Retinal pigment epithelial cell (primary cell): Measurements from ENCODE around the gene AKAP6.

Experiments
- DNase-seq: peaks from one replicate; pipeline ENCODE4 v3.0.0-alpha.2; 2010; ENCODE audit warnings: low read depth
- H3K4me3 ChIP-seq: 2 replicates; pipeline ENCODE4 v1.5.1; 2011; ENCODE audit warnings: mild to moderate bottlenecking, low read length, control low read depth, moderate library complexity
- TF ChIP-seq, protein P1 (sequence below): conservative IDR thresholded peaks from 2 replicates; pipeline ENCODE4 v1.5.1; 2011; ENCODE audit warnings: low read depth, low read length, control low read depth, inconsistent platforms

AKAP6 gene

DNA sequence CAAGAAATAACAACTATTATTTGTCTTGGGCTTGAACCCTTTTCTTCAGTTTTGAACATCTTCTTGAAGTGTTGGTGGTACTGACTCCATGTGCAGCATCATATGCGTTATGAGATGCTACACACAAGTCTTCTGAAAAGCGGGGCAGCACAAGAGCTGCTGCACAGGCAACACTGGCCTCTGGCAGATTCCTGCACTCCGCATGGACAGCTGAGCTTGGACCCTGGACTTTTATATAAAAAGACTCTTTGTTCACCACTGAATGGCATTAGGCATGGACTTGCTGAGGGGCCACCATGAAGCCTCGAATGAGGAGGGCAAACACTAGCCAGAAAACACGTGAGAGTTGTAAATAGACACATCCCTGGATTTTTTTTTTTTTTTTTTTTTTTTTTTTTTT lies 398.7 kb downstream of the AKAP6 start:
- H3K4me3 ChIP-seq, result no peak overlapping the region
- TF ChIP-seq, protein P1, sequence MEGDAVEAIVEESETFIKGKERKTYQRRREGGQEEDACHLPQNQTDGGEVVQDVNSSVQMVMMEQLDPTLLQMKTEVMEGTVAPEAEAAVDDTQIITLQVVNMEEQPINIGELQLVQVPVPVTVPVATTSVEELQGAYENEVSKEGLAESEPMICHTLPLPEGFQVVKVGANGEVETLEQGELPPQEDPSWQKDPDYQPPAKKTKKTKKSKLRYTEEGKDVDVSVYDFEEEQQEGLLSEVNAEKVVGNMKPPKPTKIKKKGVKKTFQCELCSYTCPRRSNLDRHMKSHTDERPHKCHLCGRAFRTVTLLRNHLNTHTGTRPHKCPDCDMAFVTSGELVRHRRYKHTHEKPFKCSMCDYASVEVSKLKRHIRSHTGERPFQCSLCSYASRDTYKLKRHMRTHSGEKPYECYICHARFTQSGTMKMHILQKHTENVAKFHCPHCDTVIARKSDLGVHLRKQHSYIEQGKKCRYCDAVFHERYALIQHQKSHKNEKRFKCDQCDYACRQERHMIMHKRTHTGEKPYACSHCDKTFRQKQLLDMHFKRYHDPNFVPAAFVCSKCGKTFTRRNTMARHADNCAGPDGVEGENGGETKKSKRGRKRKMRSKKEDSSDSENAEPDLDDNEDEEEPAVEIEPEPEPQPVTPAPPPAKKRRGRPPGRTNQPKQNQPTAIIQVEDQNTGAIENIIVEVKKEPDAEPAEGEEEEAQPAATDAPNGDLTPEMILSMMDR, result no peak
- DNase-seq, result no peak

DNA sequence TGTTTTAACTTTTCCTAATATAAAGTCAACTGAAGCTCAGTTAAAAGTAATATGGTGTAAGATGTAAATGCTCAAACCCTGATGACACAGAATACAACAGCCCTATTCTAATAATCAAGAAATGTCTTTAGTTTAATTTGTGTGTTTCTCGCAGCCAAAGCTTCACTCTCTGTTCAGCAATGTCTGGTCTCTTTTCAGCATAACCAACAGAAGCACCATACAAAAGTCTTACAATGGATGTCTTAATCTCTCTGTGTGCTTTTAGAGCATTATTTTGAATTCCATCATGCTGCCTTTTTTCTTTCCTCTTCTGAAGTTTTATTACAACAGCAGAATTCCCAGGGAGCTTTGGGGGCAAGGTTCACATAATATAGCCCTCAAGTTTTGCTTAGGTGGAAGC lies 399.4 kb downstream of the AKAP6 start:
- DNase-seq, result no peak
- TF ChIP-seq, protein P1, result no peak
- H3K4me3 ChIP-seq, result no peak overlapping the region

DNA sequence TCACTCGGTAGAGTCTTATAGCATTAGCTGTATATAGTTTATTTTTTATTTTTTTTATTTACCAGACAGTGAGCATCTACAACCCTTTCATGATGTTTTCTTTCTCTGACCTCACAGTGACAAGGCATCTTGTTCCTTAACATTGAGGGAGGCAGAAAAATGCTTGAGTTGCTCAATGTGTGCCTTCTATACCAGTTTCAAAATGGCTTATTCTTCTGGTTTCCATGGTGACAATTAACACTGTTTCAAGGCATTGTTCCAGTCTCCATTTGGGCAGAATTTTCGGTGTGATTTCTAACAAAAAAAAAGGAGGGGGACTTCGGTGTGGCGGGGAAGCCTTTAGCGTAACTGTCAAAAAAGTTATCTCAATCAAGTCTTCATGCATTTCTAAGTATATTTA lies 399.9 kb downstream of the AKAP6 start:
- no peak overlapping the region for H3K4me3 ChIP-seq
- TF ChIP-seq, protein P1, result no peak
- DNase-seq, result no peak

DNA sequence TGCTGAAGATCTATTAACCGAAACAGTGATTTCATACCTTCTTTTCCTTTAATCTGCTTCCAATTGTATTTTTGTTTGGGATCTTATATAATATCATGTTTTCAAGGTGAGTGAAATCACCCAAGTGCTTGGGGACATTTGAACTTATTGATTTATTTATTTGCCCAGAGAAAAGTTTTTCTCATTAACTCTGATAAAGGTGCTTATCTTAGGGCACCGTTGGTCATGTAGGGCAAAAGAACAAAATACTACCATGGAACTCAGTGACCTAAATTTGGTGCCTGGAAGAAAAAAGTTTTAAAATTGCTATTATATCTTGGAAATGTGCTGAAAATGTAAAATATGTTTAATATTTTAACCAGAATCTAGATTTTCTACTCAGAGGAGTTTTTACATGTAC lies 402.2 kb downstream of the AKAP6 start:
- H3K4me3 ChIP-seq, result no peak overlapping the region
- no peak for DNase-seq
- TF ChIP-seq, protein P1, result no peak

DNA sequence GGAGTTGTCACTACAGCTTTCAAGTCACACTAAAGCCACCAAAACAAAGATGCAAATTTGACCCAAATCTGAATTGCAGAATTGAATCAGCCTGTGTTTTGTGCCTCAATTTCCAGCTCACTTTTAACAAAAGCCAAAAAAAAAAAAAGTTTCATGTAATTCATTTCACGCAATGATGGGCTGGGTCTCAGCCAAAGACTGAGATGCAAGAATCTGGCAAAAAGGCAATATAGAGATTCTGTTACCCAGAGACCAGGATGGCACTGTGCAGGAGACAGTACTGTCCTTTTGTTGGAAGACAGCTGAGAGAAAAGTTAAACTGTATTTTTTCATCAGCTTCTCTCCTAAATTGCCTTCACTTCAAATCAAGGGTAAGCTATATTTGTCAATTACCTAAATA lies 403.9 kb downstream of the AKAP6 start:
- DNase-seq, result no peak
- no peak overlapping the region for H3K4me3 ChIP-seq
- TF ChIP-seq, protein P1, result no peak

DNA sequence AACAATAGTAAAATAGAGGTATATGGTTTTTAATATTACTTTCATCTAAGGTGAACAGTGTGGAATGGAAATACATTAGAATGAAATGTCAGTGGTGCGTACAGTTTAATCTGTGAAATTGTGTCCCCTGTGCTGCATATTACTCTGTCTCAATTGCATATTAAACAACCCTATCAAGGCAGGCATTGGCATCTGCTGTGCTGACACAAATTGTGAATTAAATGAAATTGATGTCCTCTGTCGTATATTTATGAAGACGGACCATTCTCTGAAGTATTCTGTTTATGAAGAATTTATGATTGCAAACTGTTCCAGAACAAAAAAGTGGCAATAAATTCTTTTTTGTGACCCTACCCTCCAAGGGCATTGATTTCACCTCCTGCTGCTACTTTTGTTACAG lies 405.2 kb downstream of the AKAP6 start:
- no peak for DNase-seq
- TF ChIP-seq, protein P1, result no peak
- H3K4me3 ChIP-seq, result no peak overlapping the region

DNA sequence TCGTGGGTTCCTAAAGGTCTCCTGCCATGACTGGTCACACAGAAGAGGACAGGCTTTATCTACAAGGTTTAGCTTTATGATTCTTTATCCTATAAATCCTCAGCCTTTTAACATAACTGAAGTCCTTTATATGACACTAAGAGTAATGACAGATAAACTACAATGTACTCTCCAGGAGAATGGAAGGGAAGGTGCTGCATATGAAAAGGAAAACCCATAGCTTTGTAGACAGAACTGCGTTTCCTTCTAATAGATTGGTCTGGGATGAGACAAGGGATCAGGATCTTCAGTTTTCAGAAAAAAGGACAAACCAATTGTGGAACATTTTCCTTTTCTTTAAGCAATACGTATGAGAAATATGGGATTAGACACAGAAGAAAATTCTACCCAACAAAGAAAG lies 408.5 kb downstream of the AKAP6 start:
- DNase-seq, result no peak
- TF ChIP-seq, protein P1, result no peak
- H3K4me3 ChIP-seq, result no peak overlapping the region
